Fibroblast of pulmonary artery (primary cell): ENCODE results near the gene SMNDC1.
"Not testable (repeated sequence)": the region's sequence is repeated elsewhere in the genome, so short reads cannot be mapped to it uniquely, and the experiment has no call there.

Experiments
- DNase-seq: peaks from one replicate; pipeline ENCODE4 v3.0.0-alpha.2; 2010; ENCODE audit warnings: low read depth
- H3K4me3 ChIP-seq: replicated peaks from 2 replicates; pipeline ENCODE4 v1.5.1; 2011; ENCODE audit warnings: low read depth, mild to moderate bottlenecking, control low read depth, low read length, moderate library complexity
- CTCF ChIP-seq: IDR thresholded peaks from 2 replicates; pipeline ENCODE4 v1.5.1; 2011; ENCODE audit warnings: mild to moderate bottlenecking, control low read depth, low read length, inconsistent platforms; ENCODE audit errors: missing control alignments

Gene SMNDC1

GRCh38 chr10:110274647-110275046 lies 30.1 kb downstream of the SMNDC1 start:
- no peak for DNase-seq
- TF ChIP-seq CTCF, result no peak
- H3K4me3 ChIP-seq, result no peak overlapping the region

- TF ChIP-seq CTCF, result no peak
- no peak for DNase-seq
- no peak overlapping the region for H3K4me3 ChIP-seq
These were observed 30.6 kb downstream of the SMNDC1 start for GRCh38 chr10:110274072-110274627.

- no peak overlapping the region for H3K4me3 ChIP-seq
- DNase-seq, result peak; percentile 92
- TF ChIP-seq CTCF, result no peak
These were observed 31.2 kb downstream of the SMNDC1 start for GRCh38 chr10:110273474-110273873.

- not testable (repeated sequence) for DNase-seq, H3K4me3 ChIP-seq
These were observed 31.7 kb downstream of the SMNDC1 start for GRCh38 chr10:110272995-110273394.

GRCh38 chr10:110269374-110270318 lies 35.1 kb downstream of the SMNDC1 start:
- TF ChIP-seq CTCF, result no peak
- peak overlapping the region; percentile 21 for H3K4me3 ChIP-seq
- peak; percentile 56 for DNase-seq

GRCh38 chr10:110268971-110269370 lies 35.7 kb downstream of the SMNDC1 start:
- DNase-seq, result no peak
- no peak overlapping the region for H3K4me3 ChIP-seq
- TF ChIP-seq CTCF, result no peak

- no peak overlapping the region for H3K4me3 ChIP-seq
- DNase-seq, result no peak
- no peak for TF ChIP-seq CTCF
These were observed 36.3 kb downstream of the SMNDC1 start for GRCh38 chr10:110268442-110268841.
